Stimulated activated CD8-positive, alpha-beta memory T cell treated with anti-CD3 and anti-CD28 coated beads, Interleukin-2, amount 100 ng/mL, for 48 hours (primary cell): ENCODE results near the gene LZTR1.
"Not testable (repeated sequence)": the region's sequence is repeated elsewhere in the genome, so short reads cannot be mapped to it uniquely, and the experiment has no call there.

Experiments
- DNase-seq, 2 donors: peaks; one replicate each; pipeline ENCODE4 v3.0.0-alpha.2; 2020; ENCODE audit warnings: low read depth in 2 of 2

LZTR1 gene

GRCh38 chr22:20981787-20982562, at the start of gene LZTR1:
Gene LZTR1, plus strand, starts transcription at chr22:20982297. Its CDS starts 75 bp downstream, at chr22:20982372.
- DNase-seq: peak; percentile 60 to 62

- DNase-seq: no peak
Measured at GRCh38 chr22:20933910-20934309, 48.2 kb upstream of the LZTR1 start.

GRCh38 chr22:20935049-20935448, 47.0 kb upstream of the LZTR1 start:
- not testable (repeated sequence) for DNase-seq

GRCh38 chr22:20935780-20936539, 46.1 kb upstream of the LZTR1 start:
- DNase-seq: not testable (repeated sequence)

- no peak for DNase-seq
Measured at GRCh38 chr22:20937031-20937793, 44.9 kb upstream of the LZTR1 start.

GRCh38 chr22:20937794-20938671, 44.1 kb upstream of the LZTR1 start:
- DNase-seq: no peak

GRCh38 chr22:20939457-20940185, 42.5 kb upstream of the LZTR1 start:
- DNase-seq: not testable (repeated sequence)

GRCh38 chr22:20940186-20940651, 41.9 kb upstream of the LZTR1 start:
- DNase-seq: no peak

GRCh38 chr22:20940904-20941385, 41.2 kb upstream of the LZTR1 start:
- no peak for DNase-seq

- not testable (repeated sequence) for DNase-seq
Measured at GRCh38 chr22:20942203-20942902, 39.7 kb upstream of the LZTR1 start.

GRCh38 chr22:20943104-20943933, 38.8 kb upstream of the LZTR1 start:
- no peak for DNase-seq

GRCh38 chr22:20944042-20944441, 38.1 kb upstream of the LZTR1 start:
- DNase-seq: no peak

- no peak for DNase-seq
Measured at GRCh38 chr22:20945578-20945934, 36.5 kb upstream of the LZTR1 start.

- DNase-seq: no peak
Measured at GRCh38 chr22:20946080-20946986, 35.8 kb upstream of the LZTR1 start.

GRCh38 chr22:20946991-20947390, 35.1 kb upstream of the LZTR1 start:
- no peak for DNase-seq

- DNase-seq: no peak
Measured at GRCh38 chr22:20948450-20948849, 33.6 kb upstream of the LZTR1 start.

- DNase-seq: no peak
Measured at GRCh38 chr22:20948989-20949388, 33.1 kb upstream of the LZTR1 start.

- DNase-seq: no peak
Measured at GRCh38 chr22:20949698-20950183, 32.4 kb upstream of the LZTR1 start.
